IMR-90 (cell line): Measurements from ENCODE around the gene SLC22A31. TPM values are rescaled to one million over a fixed set of nuclear protein-coding genes. Genes with fewer than 3 reads are reported as not detected.

Experiments used
- ATAC-seq: fragments of 200-7000 bp; cut with Tn5 transposase; 2 replicates; pipeline ENCODE4 v1.9.1; 2020; ENCODE audit warnings: low read depth, mild to moderate bottlenecking, moderate library complexity
- BruUV-seq: library from RNA; stranded (reverse); fragments of 400-500 nt; replicated peaks from 2 replicates; lab custom pipeline; 2021; lab: Mats Ljungman, UMichigan
- CTCF ChIA-PET: fragments of 300-600 bp; formaldehyde crosslinking; extraction: SDS; loops from one replicate; lab custom pipeline; 2021; ENCODE audit warnings: antibody characterized with exemption; lab: Yijun Ruan, JAX
- POLR2A ChIA-PET: fragments of 300-600 bp; sonication (Branson Sonifier 250); formaldehyde crosslinking; loops from one replicate; lab custom pipeline; 2022; ENCODE audit warnings: antibody characterized with exemption; ENCODE audit not compliant: unreplicated experiment; lab: Charles Lee
- DNase-seq: peaks from one replicate; pipeline ENCODE4 v3.0.0; 2013
- H2AFZ ChIP-seq: replicated peaks from 2 replicates; pipeline ENCODE3; 2013; ENCODE audit warnings: low read length, mild to moderate bottlenecking; ENCODE audit not compliant: poor library complexity
- H2AK5ac ChIP-seq: 2 replicates; pipeline ENCODE4 v1.6.1; 2013; ENCODE audit warnings: low read depth, low read length, inconsistent platforms
- H2AK9ac ChIP-seq: replicated peaks from 2 replicates; pipeline ENCODE3; 2013; ENCODE audit warnings: mild to moderate bottlenecking, low read depth, low read length, moderate library complexity; ENCODE audit not compliant: poor library complexity
- H2BK120ac ChIP-seq: 2 replicates; pipeline ENCODE4 v1.6.1; 2013; ENCODE audit warnings: low read depth, low read length, inconsistent platforms
- H2BK15ac ChIP-seq: 3 replicates; pipeline ENCODE4 v1.6.1; 2013; ENCODE audit warnings: low read depth, low read length, inconsistent platforms
- H2BK20ac ChIP-seq: 2 replicates; pipeline ENCODE4 v1.6.1; 2013; ENCODE audit warnings: low read depth, mild to moderate bottlenecking, inconsistent platforms, low read length, moderate library complexity
- H2BK5ac ChIP-seq: 2 replicates; pipeline ENCODE4 v1.6.1; 2013; ENCODE audit warnings: mild to moderate bottlenecking, low read depth, low read length, inconsistent platforms; ENCODE audit not compliant: poor library complexity, severe bottlenecking
- H3K14ac ChIP-seq: replicated peaks from 2 replicates; pipeline ENCODE4 v1.6.1; 2013; ENCODE audit warnings: low read depth, low read length, inconsistent platforms
- H3K18ac ChIP-seq: 2 replicates; pipeline ENCODE4 v1.6.1; 2013; ENCODE audit warnings: low read depth, low read length, control low read depth
- H3K23ac ChIP-seq: 2 replicates; pipeline ENCODE4 v1.6.1; 2013; ENCODE audit warnings: low read depth, low read length, inconsistent platforms
- H3K27ac ChIP-seq: 2 replicates; pipeline ENCODE4 v1.5.1; 2013; ENCODE audit warnings: mild to moderate bottlenecking, control low read depth, low read length; ENCODE audit not compliant: insufficient read depth
- H3K27me3 ChIP-seq: 2 replicates; pipeline ENCODE4 v1.6.1; 2013; ENCODE audit warnings: low read length; ENCODE audit not compliant: control insufficient read depth, insufficient read depth
- H3K36me3 ChIP-seq: 2 replicates; pipeline ENCODE4 v1.6.1; 2013; ENCODE audit warnings: low read length, mixed read lengths; ENCODE audit not compliant: control insufficient read depth, insufficient read depth
- H3K4ac ChIP-seq: 2 replicates; pipeline ENCODE4 v1.6.1; 2013; ENCODE audit warnings: low read depth, low read length, inconsistent platforms
- H3K4me1 ChIP-seq: 2 replicates; pipeline ENCODE4 v1.6.1; 2013; ENCODE audit warnings: low read length, mixed read lengths; ENCODE audit not compliant: control insufficient read depth, insufficient read depth
- H3K4me2 ChIP-seq: 2 replicates; pipeline ENCODE4 v1.6.1; 2013; ENCODE audit warnings: low read depth, mild to moderate bottlenecking, control low read depth, low read length, moderate library complexity
- H3K4me3 ChIP-seq: 2 replicates; pipeline ENCODE4 v1.5.1; 2013; ENCODE audit warnings: low read depth, mild to moderate bottlenecking, control low read depth, low read length, moderate library complexity; ENCODE audit not compliant: insufficient read depth
- H3K56ac ChIP-seq: 2 replicates; pipeline ENCODE4 v1.6.1; 2013; ENCODE audit warnings: low read length, inconsistent platforms; ENCODE audit not compliant: insufficient read depth; ENCODE audit errors: extremely low read depth
- H3K79me1 ChIP-seq, 2 experiments: 2 replicates each; pipeline ENCODE4 v1.6.1; 2013; ENCODE audit warnings: low read length in 2 of 2, inconsistent platforms in 1 of 2, low read depth in 1 of 2
- H3K9ac ChIP-seq: 2 replicates; pipeline ENCODE4 v1.6.1; 2013; ENCODE audit warnings: low read depth, low read length, control low read depth
- H3K9me1 ChIP-seq: 2 replicates; pipeline ENCODE4 v1.6.1; 2013; ENCODE audit warnings: low read length, inconsistent platforms; ENCODE audit not compliant: insufficient read depth
- H3K9me3 ChIP-seq: 2 replicates; pipeline ENCODE4 v1.6.1; 2013; ENCODE audit warnings: low read length; ENCODE audit not compliant: control insufficient read depth, insufficient read depth
- H4K20me1 ChIP-seq: 2 replicates; pipeline ENCODE4 v1.6.1; 2013; ENCODE audit warnings: low read length, inconsistent platforms; ENCODE audit not compliant: insufficient read depth
- H4K5ac ChIP-seq: 2 replicates; pipeline ENCODE4 v1.6.1; 2013; ENCODE audit warnings: mild to moderate bottlenecking, low read depth, low read length, control low read depth
- H4K8ac ChIP-seq, 2 experiments: 2 replicates each; pipeline ENCODE4 v1.6.1; 2013; ENCODE audit warnings: low read depth in 2 of 2, low read length in 2 of 2, control low read depth in 1 of 2, inconsistent platforms in 1 of 2
- H4K91ac ChIP-seq: 2 replicates; pipeline ENCODE4 v1.6.1; 2013; ENCODE audit warnings: low read depth, low read length, inconsistent platforms; ENCODE audit not compliant: insufficient read depth
- BHLHE40 ChIP-seq: fragments of 150-350 bp; IDR thresholded peaks from 2 replicates; pipeline ENCODE4 v1.6.1; 2016; ENCODE audit warnings: mild to moderate bottlenecking, low read depth, low read length
- CEBPB ChIP-seq: IDR thresholded peaks from 2 replicates; pipeline ENCODE4 v1.6.1; 2012; ENCODE audit warnings: low read depth, low read length, improper control_type of control experiment
- CHD1 ChIP-seq: IDR thresholded peaks from 2 replicates; pipeline ENCODE4 v1.6.1; 2012; ENCODE audit warnings: low read depth, low read length, improper control_type of control experiment
- CTCF ChIP-seq: conservative IDR thresholded peaks from 2 replicates; pipeline ENCODE4 v1.5.1; 2012; ENCODE audit warnings: mild to moderate bottlenecking, low read depth, low read length, improper control_type of control experiment
- ELK1 ChIP-seq: fragments of 150-350 bp; IDR thresholded peaks from 2 replicates; pipeline ENCODE4 v1.6.1; 2016; ENCODE audit warnings: low read depth, mild to moderate bottlenecking, low read length, moderate library complexity, borderline replicate concordance
- FOS ChIP-seq: fragments of 150-350 bp; IDR thresholded peaks from 2 replicates; pipeline ENCODE4 v1.6.1; 2016; ENCODE audit warnings: low read depth, low read length
- MAFK ChIP-seq: IDR thresholded peaks from 2 replicates; pipeline ENCODE4 v1.6.1; 2012; ENCODE audit warnings: low read depth, low read length, improper control_type of control experiment
- MAZ ChIP-seq: IDR thresholded peaks from 2 replicates; pipeline ENCODE4 v1.6.1; 2012; ENCODE audit warnings: low read depth, mild to moderate bottlenecking, low read length, improper control_type of control experiment, moderate library complexity, borderline replicate concordance
- MXI1 ChIP-seq: IDR thresholded peaks from 2 replicates; pipeline ENCODE4 v1.6.1; 2012; ENCODE audit warnings: low read depth, mild to moderate bottlenecking, low read length, moderate library complexity, borderline replicate concordance
- NFE2L2 ChIP-seq: fragments of 150-350 bp; IDR thresholded peaks from 2 replicates; pipeline ENCODE4 v1.6.1; 2016; ENCODE audit warnings: low read depth, mild to moderate bottlenecking, low read length
- POLR2A ChIP-seq: IDR thresholded peaks from 2 replicates; pipeline ENCODE4 v1.6.1; 2012; ENCODE audit warnings: mild to moderate bottlenecking, low read depth, low read length
- RAD21 ChIP-seq: IDR thresholded peaks from 2 replicates; pipeline ENCODE4 v1.6.1; 2012; ENCODE audit warnings: low read length, improper control_type of control experiment
- RCOR1 ChIP-seq: IDR thresholded peaks from 2 replicates; pipeline ENCODE4 v1.6.1; 2012; ENCODE audit warnings: mild to moderate bottlenecking, low read length, improper control_type of control experiment; ENCODE audit not compliant: insufficient replicate concordance
- RFX5 ChIP-seq: IDR thresholded peaks from 2 replicates; pipeline ENCODE4 v1.8.0; 2012; ENCODE audit warnings: low read depth, mild to moderate bottlenecking, low read length, moderate library complexity
- WGBS, 2 experiments: methylation state at CpG; one replicate each; pipeline versions ENCODE4 v1.1.5 to v1.1.7; 2013; ENCODE audit warnings: missing lambda C conversion rate in 2 of 2; ENCODE audit not compliant: insufficient read length in 1 of 2; ENCODE audit errors: extremely low coverage in 2 of 2; 5-methylcytosine and 5-hydroxymethylcytosine counted together
- dilution Hi-C: fragments of 300-500 bp; cut with HindIII; formaldehyde crosslinking; loops from one replicate; pipeline ENCODE4 v1.14.3; 2018; ENCODE audit warnings: low sequenced_read_pairs; ENCODE audit not compliant: unreplicated experiment
- in situ Hi-C: fragments of 300-500 bp; cut with MboI; formaldehyde crosslinking; loops from 3 replicates; pipeline ENCODE4 v1.14.3; 2019; ENCODE audit warnings: low sequenced_read_pairs, inconsistent platforms, mixed read lengths
- intact Hi-C: fragments of 100-400 bp; cut with micrococcal nuclease; formaldehyde crosslinking; loops from 2 replicates; pipeline ENCODE4 v1.10.0; 2022
- polyA plus RNA-seq, 3 experiments: library from polyadenylated mRNA; depleted of rRNA; stranded (reverse); fragments of >200 nt; gene quantifications; 2 replicates each; pipeline ENCODE4 v1.2.3, GENCODE V29; 2012; ENCODE audit warnings: low replicate concordance in 1 of 3
- total RNA-seq: library from RNA; depleted of rRNA; stranded (reverse); fragments of >200 nt; gene quantifications from 2 replicates; pipeline ENCODE4 v1.2.3, GENCODE V29; 2012

SLC22A31 gene
- total and polyA plus RNA-seq, 2 of the 4 experiments (the other 2 are of a cell fraction), result 0.18 to 5.5 TPM

- Histone ChIP-seq H2AFZ (no peak overlapping the region), H4K8ac (no peak overlapping the region), H2BK15ac (no peak overlapping the region), H4K5ac (no peak overlapping the region), H3K9me3 (peaks cover 17% of the 10 kb centered on the region), H3K9me1 (peaks cover 3% of the 10 kb centered on the region; the same call in 1 of the 2 replicates), H2BK5ac (no peak overlapping the region), H3K27ac (no peak overlapping the region), H4K20me1 (peaks cover 3% of the 10 kb centered on the region; the same call in 1 of the 2 replicates), H4K91ac (no peak overlapping the region), H2AK9ac (no peak overlapping the region), H3K4me2 (no peak overlapping the region), H3K23ac (no peak overlapping the region), H2BK120ac (no peak overlapping the region), H3K4me1 (no peaks in the 10 kb centered on the region), H3K79me1 (peaks cover 32 to 38% of the 10 kb centered on the region in 2 experiments), H3K4me3 (no peak overlapping the region), H2BK20ac (no peak overlapping the region), H2AK5ac (no peak overlapping the region), H3K14ac (no peak overlapping the region), H3K56ac (no peak overlapping the region), H3K18ac (no peak overlapping the region), H3K36me3 (peaks cover 58% of the 10 kb centered on the region), H3K27me3 (no peaks in the 10 kb centered on the region), H3K9ac (no peak overlapping the region), H3K4ac (no peak overlapping the region)
- ATAC-seq (no peak), DNase-seq (no peak)
- POLR2A ChIA-PET, result no interaction called here
- no peak for TF ChIP-seq CTCF
- TF ChIP-seq NFE2L2, result no peak
- no peak for TF ChIP-seq RFX5
- no peak for TF ChIP-seq RCOR1
- no peak for TF ChIP-seq CHD1
- no peak for TF ChIP-seq FOS
- no peak for TF ChIP-seq POLR2A
- no peak for TF ChIP-seq CEBPB
- TF ChIP-seq ELK1, result no peak
- no peak for TF ChIP-seq MAFK
- TF ChIP-seq MAZ, result no peak
- TF ChIP-seq MXI1, result no peak
- TF ChIP-seq BHLHE40, result no peak
- TF ChIP-seq RAD21, result no peak
- intact Hi-C loops, result no loop called here
- CTCF ChIA-PET, result no interaction called here
- in situ Hi-C loops, result no loop called here
- BruUV-seq, result no TSS peak
- dilution Hi-C loops, result no loop called here
- 98% methylated on average over 11 of the region's 21 CpGs; no CpG with 5 or more reads in 1 of the 2 experiments for whole genome bisulfite sequencing, 2 experiments
These were observed 22.6 kb upstream of the SLC22A31 start for GRCh38 chr16:89222931-89223330.
